Ovary (tissue), 9 donors: Measurements from ENCODE around the gene CMPK2. TPM values are rescaled to one million over a fixed set of nuclear protein-coding genes. Genes with fewer than 3 reads are reported as not detected.

Experiments
- DNase-seq, 5 donors: peaks; one replicate each; pipeline ENCODE4 v3.0.0-alpha.2; 2019 to 2020
- H3K27ac ChIP-seq, 2 donors: fragments of 200-600 bp; one replicate each; pipeline versions ENCODE4 v1.5.1 to v1.8.0; 2019 to 2022
- H3K27me3 ChIP-seq: fragments of 200-600 bp; one replicate; pipeline ENCODE4 v1.8.0; 2022
- H3K36me3 ChIP-seq: fragments of 200-600 bp; sonication (generic); one replicate; pipeline ENCODE4 v1.5.1; 2019
- H3K4me1 ChIP-seq: one replicate; pipeline ENCODE4 v1.8.1; 2013; ENCODE audit warnings: mild to moderate bottlenecking, moderate library complexity; ENCODE audit not compliant: insufficient read depth
- H3K4me3 ChIP-seq: fragments of 200-600 bp; sonication (generic); one replicate; pipeline ENCODE4 v1.5.1; 2017
- H3K9me3 ChIP-seq, 2 donors: fragments of 200-600 bp in 1 of 2; sonication (generic) in 1 of 2; one replicate each; pipeline versions ENCODE4 v1.5.1 to v1.8.1; 2013 to 2019; ENCODE audit warnings: mild to moderate bottlenecking in 1 of 2, moderate library complexity in 1 of 2
- EP300 ChIP-seq: sonication (generic); formaldehyde crosslinking; IDR thresholded peaks from one replicate; pipeline ENCODE4 v1.6.1; 2017; ENCODE audit warnings: antibody characterized with exemption
- POLR2A ChIP-seq: fragments of 450-650 bp; IDR thresholded peaks from one replicate; pipeline ENCODE4 v1.6.1; 2017; ENCODE audit warnings: antibody characterized with exemption, mild to moderate bottlenecking, moderate library complexity
- WGBS, 3 donors: extraction: QIAGEN DNeasy Blood & Tissue Kit in 1 of 3; methylation state at CpG; one replicate each; pipeline versions ENCODE4 v1.1.5 to v1.1.7; 2013 to 2017; 5-methylcytosine and 5-hydroxymethylcytosine counted together
- intact Hi-C, 4 donors: fragments of 100-400 bp; cut with DNase I; formaldehyde crosslinking; loops; one replicate each; pipeline versions ENCODE4 v1.11.0 to v1.15.1; 2022 to 2023
- polyA plus RNA-seq, 2 donors: library from polyadenylated mRNA; stranded (reverse); fragments of 200-250 nt in 1 of 2; fragments of 350-450 nt in 1 of 2; fragmentation: Illumina TruSeq in 1 of 2; extraction: RNeasy Lipid Tissue Mini Kit (QIAGEN cat#74804) in 1 of 2; gene quantifications; one replicate each; pipeline ENCODE4 v1.2.3, GENCODE V29; 2013 to 2014
- total RNA-seq, 7 donors: library from RNA; depleted of rRNA in 2 of 7; stranded (reverse); fragments of >200 nt in 2 of 7; fragmentation: NEBNext Ultra II Directional in 3 of 7; extraction: Animal tissue kit (Norgen Biotek cat#: 25700) in 3 of 7; gene quantifications; one replicate each; pipeline versions ENCODE4 v1.1.0 to v1.2.4, GENCODE V29; 2016 to 2023
- TF ChIP-seq, protein P1 (sequence below), 3 donors: fragments of 450-650 bp in 2 of 3; fragments of 200-600 bp in 1 of 3; IDR thresholded peaks; one replicate each; pipeline versions ENCODE4 v1.5.1 to v1.8.0; 2016 to 2022; ENCODE audit warnings: antibody characterized with exemption in 3 of 3, mild to moderate bottlenecking in 1 of 3
- donor health status: DM: no; HTN: no; CAD: no; lungs with moderate emphysema.
- donor health status: DM: no; HTN: no; CAD: no.
- donor health status: Bipolar disorder and iron deficiency.
- donor health status: DM: yes; HTN: yes; CAD: no.
- donor health status: DM: no; HTN: no; CAD: no.
- donor health status: DM: yes; HTN: yes; CAD: no.

Gene CMPK2
- total and polyA plus RNA-seq, 9 donors = 2.7 to 11.5 (median 4.2) TPM

DNA sequence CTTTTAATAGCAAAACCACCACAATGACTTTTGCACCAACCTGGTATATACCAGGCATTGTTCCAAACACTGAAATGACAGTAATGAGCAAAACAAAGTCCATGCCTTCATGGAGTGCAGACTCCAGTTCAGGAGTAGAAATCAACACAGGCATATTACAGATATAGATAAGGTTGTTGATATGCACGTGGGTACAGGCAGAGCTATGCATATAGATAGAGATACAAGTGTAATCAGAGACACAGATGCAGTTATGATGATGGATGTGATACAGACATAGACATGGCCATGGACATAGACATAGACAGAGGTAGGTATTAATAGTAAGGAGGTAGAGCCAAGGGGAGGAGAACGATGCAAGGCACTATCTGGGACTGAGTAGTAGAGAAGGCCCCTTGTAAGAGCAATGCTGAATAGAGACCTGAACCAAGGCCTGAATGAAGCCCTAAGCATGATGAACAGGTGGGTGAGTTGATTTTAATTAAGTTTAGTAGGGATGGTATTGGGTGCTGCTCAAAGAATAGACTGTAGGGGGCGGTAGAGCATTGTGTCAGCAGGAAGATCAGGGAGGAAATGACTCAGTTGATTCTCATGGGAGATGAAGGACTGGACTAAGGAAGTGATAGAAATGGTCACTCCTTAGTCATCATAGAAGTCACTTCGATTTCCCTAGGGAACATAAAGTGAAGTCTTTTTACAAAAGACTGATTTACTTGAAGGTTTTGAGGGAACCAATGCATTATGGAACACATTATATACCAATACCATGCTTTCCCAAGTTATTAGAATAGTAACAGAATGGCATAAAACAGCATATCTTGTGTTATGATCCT, 39.4 kb downstream of the CMPK2 start:
- DNase-seq = no peak
- H3K9me3 ChIP-seq = no peaks in the 10 kb centered on the region
- 68 to 70% (median 68%) methylated on average over 4 of the region's 4 CpGs for WGBS, 3 donors
- H3K4me3 ChIP-seq = no peak overlapping the region
- intact Hi-C loops = no loop called here
- H3K4me1 ChIP-seq = no peaks in the 10 kb centered on the region
- H3K27ac ChIP-seq = no peak overlapping the region
- no peaks in the 10 kb centered on the region for H3K27me3 ChIP-seq
- no peak for TF ChIP-seq EP300
- no peak for TF ChIP-seq POLR2A
- TF ChIP-seq, protein P1, sequence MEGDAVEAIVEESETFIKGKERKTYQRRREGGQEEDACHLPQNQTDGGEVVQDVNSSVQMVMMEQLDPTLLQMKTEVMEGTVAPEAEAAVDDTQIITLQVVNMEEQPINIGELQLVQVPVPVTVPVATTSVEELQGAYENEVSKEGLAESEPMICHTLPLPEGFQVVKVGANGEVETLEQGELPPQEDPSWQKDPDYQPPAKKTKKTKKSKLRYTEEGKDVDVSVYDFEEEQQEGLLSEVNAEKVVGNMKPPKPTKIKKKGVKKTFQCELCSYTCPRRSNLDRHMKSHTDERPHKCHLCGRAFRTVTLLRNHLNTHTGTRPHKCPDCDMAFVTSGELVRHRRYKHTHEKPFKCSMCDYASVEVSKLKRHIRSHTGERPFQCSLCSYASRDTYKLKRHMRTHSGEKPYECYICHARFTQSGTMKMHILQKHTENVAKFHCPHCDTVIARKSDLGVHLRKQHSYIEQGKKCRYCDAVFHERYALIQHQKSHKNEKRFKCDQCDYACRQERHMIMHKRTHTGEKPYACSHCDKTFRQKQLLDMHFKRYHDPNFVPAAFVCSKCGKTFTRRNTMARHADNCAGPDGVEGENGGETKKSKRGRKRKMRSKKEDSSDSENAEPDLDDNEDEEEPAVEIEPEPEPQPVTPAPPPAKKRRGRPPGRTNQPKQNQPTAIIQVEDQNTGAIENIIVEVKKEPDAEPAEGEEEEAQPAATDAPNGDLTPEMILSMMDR (IDR thresholded peaks at IDR 0.05) = no peak
- H3K36me3 ChIP-seq = no peaks in the 10 kb centered on the region

DNA sequence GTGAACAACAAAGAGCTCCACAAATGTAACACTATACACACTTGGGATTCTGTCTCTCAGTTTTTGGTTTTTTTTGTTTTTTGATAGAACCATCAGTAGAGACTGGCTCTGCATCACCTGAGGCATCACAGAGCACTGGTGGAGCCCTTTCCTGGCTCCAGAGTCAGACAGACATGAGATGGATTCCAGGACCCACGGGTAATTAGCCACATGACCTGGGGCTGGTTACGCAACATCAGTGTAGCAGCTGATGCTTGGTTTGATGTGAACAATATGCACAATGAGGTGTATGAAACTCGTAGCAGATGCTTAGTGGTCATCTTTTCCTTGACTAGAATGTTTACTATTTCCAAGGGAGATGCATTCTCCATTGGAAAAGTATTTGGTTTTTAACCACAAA, 40.7 kb downstream of the CMPK2 start:
- no peak overlapping the region for H3K27ac ChIP-seq
- H3K36me3 ChIP-seq = no peaks in the 10 kb centered on the region
- intact Hi-C loops = no loop called here
- no peaks in the 10 kb centered on the region for H3K27me3 ChIP-seq
- H3K4me1 ChIP-seq = no peaks in the 10 kb centered on the region
- no peaks in the 10 kb centered on the region for H3K9me3 ChIP-seq
- 71 to 80% (median 76%) methylated on average over 3 of the region's 3 CpGs for WGBS, 3 donors
- TF ChIP-seq POLR2A = no peak
- DNase-seq = no peak
- H3K4me3 ChIP-seq = no peak overlapping the region

DNA sequence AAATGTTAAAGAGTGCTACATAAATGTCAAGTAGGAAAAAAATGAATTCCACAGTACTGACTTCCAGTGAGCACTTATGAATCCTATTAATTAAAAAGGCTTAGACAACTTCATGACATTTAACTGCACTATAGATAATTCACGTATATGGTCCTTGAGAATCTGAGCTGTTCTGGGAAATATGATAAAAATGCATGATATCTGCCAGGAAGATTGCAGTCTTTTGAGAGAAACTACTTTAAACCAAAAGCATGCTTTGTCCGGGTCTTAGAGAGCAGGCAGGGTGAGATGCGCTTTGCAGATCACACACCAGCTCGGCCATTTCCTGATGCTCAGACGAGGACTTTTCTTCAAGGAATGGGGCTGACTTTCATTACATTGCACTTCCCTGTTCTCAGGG, 42.6 kb downstream of the CMPK2 start:
- DNase-seq = no peak
- intact Hi-C loops = no loop called here
- WGBS, 3 donors = 3 to 10% (median 9%) methylated on average over 5 of the region's 5 CpGs
- H3K27ac ChIP-seq = no peak overlapping the region
- H3K9me3 ChIP-seq = no peaks in the 10 kb centered on the region
- H3K36me3 ChIP-seq = no peaks in the 10 kb centered on the region
- TF ChIP-seq EP300 = no peak
- no peak for TF ChIP-seq POLR2A
- TF ChIP-seq, protein P1 (IDR thresholded peaks at IDR 0.05) = no peak
- H3K4me1 ChIP-seq = no peaks in the 10 kb centered on the region
- no peaks in the 10 kb centered on the region for H3K27me3 ChIP-seq
- H3K4me3 ChIP-seq = no peak overlapping the region

DNA sequence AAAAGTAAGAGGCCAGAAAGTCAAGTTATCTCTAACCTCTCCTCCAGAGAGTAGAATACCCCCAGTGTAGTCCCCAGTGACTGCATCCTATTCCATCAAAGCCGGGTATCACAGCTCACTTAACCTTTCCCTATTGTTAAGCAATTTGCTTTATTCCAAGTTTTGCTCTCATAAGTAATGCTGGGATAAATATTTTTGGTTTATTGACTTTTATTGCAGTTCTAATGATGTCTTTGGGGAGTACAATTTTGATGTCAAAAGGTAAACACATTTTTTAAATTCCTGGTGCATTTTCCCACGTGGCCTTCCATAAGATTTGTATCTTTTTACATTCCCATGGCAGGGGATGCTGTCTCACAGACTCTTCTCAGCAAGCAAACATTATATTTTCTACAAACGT, 43.3 kb downstream of the CMPK2 start:
- Histone ChIP-seq H3K36me3 (no peaks in the 10 kb centered on the region), H3K4me1 (no peaks in the 10 kb centered on the region), H3K27ac (no peak overlapping the region), H3K27me3 (no peaks in the 10 kb centered on the region), H3K9me3 (no peaks in the 10 kb centered on the region), H3K4me3 (no peak overlapping the region)
- intact Hi-C loops = no loop called here
- TF ChIP-seq POLR2A (no peak), EP300 (no peak)
- TF ChIP-seq, protein P1 (IDR thresholded peaks at IDR 0.05) = no peak
- no peak for DNase-seq
- 5 to 10% (median 7%) methylated on average over 3 of the region's 3 CpGs for WGBS, 3 donors

DNA sequence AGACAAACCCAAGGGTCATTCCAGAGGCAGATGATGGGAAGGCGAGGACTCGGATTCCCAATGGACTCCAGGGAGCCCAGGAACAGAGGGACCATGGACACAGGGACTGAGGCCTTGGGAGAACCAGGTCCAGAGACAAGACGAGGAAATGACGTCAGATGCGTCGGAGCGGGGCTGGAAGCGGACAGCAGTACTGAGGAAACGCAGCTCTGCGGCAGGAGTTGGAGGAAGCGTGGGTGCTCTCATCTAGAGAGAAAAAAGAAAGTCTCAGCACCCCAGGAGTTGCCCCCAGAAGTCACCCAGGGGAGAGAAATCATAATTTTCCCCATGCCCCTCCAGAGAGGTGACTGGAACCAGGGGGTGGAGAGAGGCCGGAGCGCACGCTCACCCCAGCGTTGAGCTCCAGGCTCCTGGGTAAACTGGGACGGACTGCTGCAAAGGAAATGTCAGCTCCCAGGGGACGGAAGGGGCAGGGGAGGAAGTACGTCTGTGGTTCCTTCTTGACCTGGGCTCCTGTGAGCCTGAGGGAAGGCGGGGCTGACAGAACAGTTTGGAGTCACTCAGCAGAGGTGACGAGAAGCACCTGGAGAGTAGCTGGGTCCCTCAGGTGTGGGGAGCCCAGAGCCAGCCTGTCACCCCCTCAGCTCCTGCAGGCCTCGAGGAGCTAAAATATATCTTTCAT, 44.7 kb downstream of the CMPK2 start:
- H3K9me3 ChIP-seq = no peaks in the 10 kb centered on the region
- no peaks in the 10 kb centered on the region for H3K4me1 ChIP-seq
- H3K27ac ChIP-seq = no peak overlapping the region
- 93 to 95% (median 94%) methylated on average over 21 of the region's 21 CpGs for WGBS, 3 donors
- no peak for DNase-seq
- no peaks in the 10 kb centered on the region for H3K27me3 ChIP-seq
- TF ChIP-seq EP300 (no peak), POLR2A (no peak)
- TF ChIP-seq, protein P1 (IDR thresholded peaks at IDR 0.05) = no peak
- no peaks in the 10 kb centered on the region for H3K36me3 ChIP-seq
- intact Hi-C loops = no loop called here
- no peak overlapping the region for H3K4me3 ChIP-seq
